NCI-H2227 treated with DMSO at 0.1 percent for 48 hours (cell line): Measurements from ENCODE around the gene SERGEF.
A peak's percentile ranks its signal among the peaks of the same experiment; 100 is the strongest.

ENCODE experiments used
- DNase-seq: peaks from one replicate; lab custom pipeline; 2025; lab: John Stamatoyannopoulos, UW

Gene SERGEF

DNA sequence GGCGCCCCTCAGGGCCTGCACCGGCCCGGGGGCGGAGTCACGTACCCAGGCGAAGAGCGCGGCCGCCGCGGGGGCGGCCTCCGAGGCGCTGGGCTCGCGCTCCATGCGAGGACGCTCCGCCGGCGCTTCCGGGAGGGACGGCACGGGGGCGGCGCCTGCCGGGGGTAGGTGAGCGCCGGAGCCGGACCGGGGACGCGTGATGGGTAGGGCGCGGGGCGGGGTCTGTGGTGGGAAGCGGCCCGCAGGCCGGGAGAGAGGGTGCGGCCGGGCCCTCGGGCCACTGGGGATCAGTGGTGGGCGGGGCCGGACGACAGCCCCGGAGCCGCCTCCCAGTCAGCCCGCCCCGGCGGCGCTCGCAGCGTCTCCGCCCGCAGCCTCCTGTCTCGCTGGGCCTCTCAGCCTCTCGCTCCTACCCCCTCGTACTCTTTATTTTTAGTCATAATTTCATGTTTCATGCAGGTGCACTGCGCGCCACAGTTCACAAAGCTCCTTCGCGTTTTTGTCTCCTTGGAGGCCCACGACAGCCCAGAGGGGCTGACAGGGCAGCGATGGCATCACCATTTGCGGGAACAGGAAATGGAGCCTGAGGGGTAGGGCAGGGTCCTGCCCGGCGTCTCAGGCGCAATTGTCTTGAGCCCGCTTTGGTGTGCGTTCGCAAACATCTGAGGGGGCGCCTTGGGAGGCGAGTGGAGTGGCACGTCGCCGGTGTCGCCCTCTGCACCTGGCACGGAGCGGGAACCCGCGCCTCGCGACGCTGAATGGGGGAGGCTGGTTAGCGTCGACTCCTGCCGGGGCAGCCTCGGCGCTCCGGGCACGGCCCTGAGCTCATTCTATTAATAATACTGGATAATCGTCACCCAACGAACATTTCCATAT is at the start of gene SERGEF:
Gene SERGEF, minus strand, starts transcription at position 142 of the 876 bp plus-strand sequence. Its CDS starts 37 bp downstream, at position 105.
- DNase-seq: peak; percentile 89

DNA sequence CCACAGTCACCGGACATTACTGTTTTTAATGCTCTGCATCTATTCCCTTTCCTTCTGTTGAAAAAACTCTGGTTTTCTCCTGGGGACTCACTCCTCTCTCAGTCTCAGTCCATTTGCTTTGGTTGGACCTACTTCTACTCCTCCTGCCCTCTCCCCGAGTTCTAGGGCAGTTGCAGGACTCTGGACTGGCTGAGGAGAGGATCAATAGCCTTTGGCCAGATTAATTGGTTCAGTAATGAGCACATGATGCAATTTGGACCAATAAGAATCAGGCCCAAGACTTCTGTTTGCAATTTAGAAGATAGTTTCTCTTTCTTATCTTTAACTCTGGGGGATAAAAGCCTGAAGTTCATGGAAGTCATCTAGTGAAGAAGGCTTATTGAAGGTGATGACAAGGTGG is 48.5 kb upstream of the SERGEF start:
- no peak for DNase-seq

DNA sequence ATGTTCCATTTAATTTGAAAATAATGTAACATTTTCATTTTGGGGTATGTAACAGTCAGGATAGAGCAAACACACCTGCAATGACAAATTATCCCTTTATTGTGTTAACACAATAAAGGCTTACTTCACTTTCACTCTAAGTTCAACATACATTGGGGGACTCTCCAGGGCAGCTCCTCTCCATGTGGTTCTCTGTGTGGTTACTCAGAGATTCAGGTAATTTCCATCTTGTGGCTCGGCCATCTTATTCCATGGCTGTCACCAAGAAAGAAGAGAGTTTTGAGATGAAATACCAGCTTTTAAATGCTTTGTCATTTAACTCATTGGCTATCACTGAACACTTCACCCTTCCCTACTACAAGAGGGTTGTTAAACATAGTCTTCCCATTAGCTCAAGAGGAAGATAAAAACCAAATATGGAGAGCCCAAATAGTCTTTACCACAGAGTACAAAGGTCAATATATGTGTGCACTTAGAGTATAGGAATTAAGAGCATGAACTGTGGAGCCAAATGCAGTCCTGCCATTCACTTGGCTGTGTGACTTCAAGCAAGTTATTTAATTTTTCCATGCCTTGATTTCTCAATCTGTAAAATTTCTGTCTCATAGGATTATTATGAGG is 43.8 kb upstream of the SERGEF start:
- no peak for DNase-seq

DNA sequence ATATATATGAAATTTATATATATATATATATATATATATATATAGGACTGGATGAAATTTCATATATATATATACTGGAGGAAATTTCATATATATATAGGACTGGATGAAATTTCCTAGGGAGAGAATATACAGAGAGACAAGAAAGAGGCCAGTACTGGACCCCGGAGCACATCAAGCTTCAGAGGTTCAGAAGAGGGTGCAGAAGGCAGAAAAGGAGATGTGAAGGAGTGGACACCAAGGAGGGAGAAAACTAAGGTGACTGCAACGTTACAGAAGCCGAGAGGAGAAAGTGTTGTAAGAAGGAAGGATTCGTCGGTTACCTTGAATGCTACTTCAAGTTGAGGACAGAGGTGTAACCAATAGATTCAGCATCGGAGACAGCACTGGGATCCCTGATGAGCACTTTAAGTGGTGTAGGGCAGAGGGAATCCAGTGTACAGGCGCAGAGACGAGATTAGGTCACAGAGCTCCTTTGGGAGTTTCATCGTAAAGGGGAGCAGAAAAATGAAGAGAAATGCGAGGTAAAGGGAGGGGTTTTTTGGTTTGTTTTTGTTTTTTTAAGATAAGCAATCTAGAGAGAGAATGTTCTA is 41.8 kb upstream of the SERGEF start:
- peak; percentile 23 for DNase-seq

DNA sequence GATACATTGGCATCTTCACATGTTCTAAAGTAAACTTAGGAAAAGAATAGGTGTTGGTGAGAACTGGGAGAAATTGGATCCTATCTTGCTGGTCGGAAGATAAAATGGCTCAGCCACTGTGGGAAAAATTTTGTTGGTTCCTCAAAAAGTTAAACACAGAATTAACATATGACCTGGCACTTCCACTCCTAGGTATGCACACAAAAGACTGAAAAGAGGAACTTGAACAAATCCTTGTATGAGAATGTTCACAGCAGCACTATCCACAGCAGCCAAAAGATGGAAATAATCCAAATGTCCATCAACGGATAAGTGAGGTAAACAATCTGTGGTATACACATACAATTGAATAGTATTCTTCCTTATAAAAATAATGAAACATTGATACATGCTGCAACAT is 38.0 kb upstream of the SERGEF start:
- no peak for DNase-seq

GRCh38 chr11:18046116-18046777 is 33.4 kb upstream of the SERGEF start, which contains the start of gene TPH1:
TPH1 (minus strand) TSS chr11:18046269; CDS start chr11:18040762, 5,507 bp downstream.
- peak; percentile 58 for DNase-seq

- DNase-seq: no peak
Measured at GRCh38 chr11:18036456-18036855, 23.6 kb upstream of the SERGEF start.

- DNase-seq: no peak
Measured at GRCh38 chr11:18027475-18027874, 14.6 kb upstream of the SERGEF start.

DNA sequence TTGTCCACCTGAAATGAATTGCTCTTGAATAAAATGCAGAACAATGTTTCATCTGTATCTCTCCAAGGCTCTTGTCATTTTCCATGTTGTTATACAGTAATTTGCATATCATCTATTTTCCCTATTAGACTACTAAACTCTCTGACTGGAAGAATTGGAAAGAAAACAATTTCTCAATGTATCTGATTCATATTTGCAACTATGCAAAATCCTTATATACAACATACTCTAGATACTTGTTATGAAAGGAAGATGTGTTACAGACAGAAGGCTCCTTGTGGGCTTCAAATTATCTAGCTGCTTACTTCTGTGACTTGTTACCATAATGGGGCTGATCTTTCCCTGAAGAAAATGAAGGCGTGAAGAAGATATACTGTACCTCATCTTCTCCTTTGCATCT is 9.6 kb upstream of the SERGEF start:
- DNase-seq: no peak

DNA sequence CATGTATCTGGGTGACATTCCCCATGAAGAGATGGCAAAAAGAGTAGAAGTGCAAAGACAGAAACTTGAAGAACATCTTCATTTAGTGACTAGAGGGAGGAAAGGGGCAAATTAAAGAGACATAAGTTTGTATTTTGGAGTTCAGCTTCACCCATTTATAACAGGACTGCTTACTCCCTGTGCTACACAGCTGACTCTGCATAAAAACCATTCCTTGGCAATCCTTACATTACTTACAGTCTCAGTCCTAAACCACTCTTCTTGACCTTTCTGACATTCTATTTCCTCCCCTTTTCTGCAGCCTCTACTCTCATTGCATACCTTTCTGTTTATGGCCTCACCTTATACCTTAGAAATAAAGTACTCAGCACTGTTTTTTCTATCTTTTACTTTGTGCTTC is 6.8 kb upstream of the SERGEF start:
- no peak for DNase-seq

DNA sequence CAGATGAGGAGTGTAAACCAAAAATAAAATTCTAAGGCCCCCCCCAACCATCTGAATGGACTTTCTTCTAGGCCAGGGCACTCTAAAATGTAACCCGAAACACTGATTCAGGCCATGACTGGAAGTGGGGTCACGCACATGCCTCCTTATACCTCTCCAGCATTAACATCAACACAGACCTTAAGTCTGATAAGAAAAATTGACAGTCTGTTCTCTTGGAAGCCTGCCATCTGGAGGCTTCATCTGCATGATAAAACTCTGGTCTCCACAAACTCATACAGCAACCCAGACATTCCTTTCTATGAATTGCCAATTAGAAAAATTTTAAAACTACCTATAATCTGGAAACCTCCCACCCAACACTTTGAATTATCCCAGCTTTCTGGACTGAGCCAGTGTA is 3.9 kb upstream of the SERGEF start:
- DNase-seq: no peak

GRCh38 chr11:18014876-18015275 is 2.0 kb upstream of the SERGEF start:
- DNase-seq: no peak

DNA sequence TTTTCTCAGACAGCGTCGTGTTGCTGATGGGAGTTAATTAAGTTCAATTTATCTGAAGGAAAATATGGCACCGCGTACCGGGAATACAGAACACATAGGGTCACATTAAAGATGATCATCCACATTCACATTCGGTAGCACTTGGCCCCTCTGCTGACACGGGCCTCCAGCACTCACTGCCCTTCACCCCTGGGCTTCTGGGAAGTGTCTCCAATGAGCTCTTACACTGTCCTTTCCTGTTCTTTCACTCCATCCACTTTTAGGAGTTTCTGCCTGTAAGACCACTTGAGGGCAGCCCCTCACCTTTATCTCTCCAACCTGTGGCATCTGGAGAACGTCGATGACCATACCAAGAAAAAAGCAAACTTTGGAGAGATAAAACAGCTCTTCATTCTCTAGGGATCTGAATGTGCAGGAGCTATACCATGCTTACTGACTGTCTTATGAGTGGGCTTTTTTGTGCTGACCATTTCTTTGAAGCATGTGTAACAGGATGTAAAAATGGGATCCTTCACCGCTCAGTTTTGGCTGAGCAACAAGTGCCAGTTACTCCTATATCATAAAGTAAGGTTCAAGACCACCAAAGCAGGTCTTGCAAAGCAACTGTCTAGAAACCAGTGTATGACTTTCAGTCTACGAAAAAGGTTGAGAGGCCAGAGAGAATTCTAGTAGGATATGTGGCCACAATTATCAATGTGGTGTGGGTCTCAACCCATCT is 1.1 kb upstream of the SERGEF start:
- DNase-seq: no peak

DNA sequence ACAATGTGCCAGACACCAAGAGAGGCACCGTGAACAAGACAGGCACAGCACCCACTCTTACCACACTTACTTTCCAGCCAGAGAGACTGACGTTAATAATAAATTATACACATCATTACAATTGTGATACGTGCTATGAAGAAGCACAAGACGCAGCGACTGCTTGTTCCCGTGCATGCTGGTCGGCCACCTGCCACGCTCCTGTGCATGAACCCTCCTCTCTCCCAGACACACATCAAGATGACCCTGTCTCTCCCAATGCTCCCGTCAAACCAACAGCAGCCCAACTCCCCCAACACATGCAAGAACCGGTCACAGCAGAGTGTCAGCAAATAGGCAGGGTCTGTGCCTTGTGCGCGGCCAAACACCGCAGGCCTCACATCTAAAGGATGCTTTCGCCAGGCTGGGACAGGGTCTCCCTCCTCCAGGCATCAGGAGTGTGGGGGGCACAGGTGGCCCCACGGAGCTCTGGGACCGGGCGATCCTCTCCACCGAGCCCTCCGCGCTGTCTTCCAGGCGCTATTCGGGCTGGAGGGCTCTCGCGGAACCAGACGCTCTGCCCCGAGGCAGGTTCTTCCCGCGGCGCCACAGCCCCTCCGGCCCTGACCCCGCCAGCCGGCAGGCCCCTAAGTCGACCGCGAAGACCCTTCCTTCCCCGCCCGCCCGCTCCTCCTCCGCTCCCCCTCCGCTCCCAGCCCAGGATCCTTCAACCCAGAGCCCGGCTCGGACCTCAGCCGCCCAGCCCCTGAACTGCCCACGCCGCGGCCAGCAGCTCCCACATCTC is 533 bp downstream of the SERGEF start:
- DNase-seq: peak; percentile 51

DNA sequence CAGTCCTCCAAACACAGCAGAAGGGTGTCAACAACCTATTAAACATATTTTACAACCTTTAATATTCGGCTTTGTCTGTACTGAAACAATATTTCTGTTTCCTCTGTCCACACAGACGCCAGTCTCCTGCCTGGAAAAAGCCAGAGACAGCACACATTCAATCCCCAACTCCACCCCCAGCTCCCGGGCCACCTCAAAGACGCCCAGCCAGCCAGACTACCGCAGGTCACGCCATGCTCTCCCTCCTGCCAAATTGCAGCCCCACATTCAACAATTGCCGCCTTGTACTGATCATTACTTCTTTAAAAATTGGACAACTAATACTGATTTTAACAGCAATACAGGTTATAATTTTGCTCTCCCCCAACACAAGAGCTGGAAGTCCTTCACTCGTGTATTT is 1.2 kb downstream of the SERGEF start:
- DNase-seq: no peak

GRCh38 chr11:18010977-18011586 is 1.8 kb downstream of the SERGEF start:
- DNase-seq: no peak

DNA sequence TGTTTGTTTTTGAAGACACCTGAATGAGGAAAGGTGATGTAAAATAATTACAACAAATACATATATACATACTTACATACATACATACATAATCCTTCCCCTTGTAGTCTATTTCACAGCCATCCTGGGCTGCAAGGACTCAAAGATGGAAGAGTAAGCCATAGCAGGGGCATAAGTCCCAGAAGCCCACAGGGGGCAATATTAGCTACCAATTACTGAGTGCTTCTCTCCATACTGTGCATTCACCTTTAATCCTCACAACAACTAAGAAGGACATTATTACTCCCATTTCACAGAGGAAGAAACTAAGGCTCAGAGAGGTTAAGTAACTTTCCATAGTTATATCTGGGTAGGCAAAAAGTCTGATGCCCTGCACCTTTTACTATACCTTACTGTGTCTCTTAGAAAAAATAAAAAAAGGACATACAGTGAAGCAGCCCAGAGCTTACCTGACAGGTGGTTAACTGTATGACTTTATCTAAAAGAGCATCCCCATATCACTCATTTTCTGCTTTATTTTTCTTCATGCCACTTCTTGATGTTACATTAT is 2.7 kb downstream of the SERGEF start:
- no peak for DNase-seq

- DNase-seq: no peak
Measured at GRCh38 chr11:18005376-18006129, 7.3 kb downstream of the SERGEF start.

DNA sequence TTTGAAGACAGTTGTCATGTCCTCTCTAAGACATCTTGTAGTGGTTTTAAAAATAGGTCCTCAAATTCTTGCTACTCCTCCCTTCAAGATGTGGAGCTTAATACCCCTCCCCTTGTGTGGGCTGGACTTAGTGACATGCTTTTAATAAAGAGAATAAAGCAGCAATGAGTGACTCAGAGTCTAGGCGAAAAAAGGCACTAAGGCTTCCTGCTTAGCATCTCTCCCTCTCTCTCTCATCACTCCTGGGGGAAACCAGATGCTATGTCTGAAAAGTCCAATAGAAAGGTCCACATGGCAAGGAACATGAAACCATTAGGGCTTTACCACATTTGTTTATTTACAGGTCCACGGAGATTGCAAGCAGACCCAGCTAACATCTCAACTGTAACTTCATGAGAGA is 11.7 kb downstream of the SERGEF start:
- DNase-seq: no peak

DNA sequence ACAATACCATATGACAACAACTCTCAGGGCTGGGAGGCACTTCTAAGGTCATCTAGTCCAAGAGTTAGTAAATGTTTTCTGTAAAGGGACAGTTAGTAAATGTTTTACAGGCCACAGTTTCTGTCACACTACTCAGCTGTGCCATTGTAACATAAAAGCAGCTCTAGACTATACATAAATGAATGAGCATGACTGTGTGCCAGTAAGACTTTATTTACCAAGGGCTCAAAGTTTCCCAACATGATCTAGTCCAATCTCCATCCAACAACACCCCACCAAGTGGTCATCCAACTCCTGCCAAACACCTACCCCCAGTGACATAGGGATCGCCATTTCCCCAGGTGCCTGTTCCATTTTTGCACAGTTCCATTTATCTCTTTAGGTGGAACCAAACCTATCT is 12.1 kb downstream of the SERGEF start:
- no peak for DNase-seq
